ENCODE data around the gene GABARAP. TPM values are rescaled to one million over a fixed set of nuclear protein-coding genes. Genes with fewer than 3 reads are reported as not detected.

The GABARAP gene
- total RNA-seq, 1 donor from 2014 or later: 587 TPM

- TF ChIP-seq CTCF (IDR thresholded peaks at IDR 0.05): no peak
- peaks cover 17% of the 10 kb centered on the region for H3K36me3 ChIP-seq
- ATAC-seq: no peak
- H3K4me3 ChIP-seq: no peak overlapping the region
- H3K4me1 ChIP-seq: peaks cover 4% of the 10 kb centered on the region
- H3K27me3 ChIP-seq (ENCODE audit: low read depth): no peaks in the 10 kb centered on the region
- no peak for DNase-seq
- H3K9me3 ChIP-seq: no peaks in the 10 kb centered on the region
- intact Hi-C loops (cut with DNase I): no loop called here
- no peak overlapping the region for H3K27ac ChIP-seq
Observed at GRCh38 chr17:7207120-7208001, 34.9 kb downstream of the GABARAP start.

- intact Hi-C loops (cut with DNase I): no loop called here
- peaks cover 32% of the 10 kb centered on the region for H3K36me3 ChIP-seq
- no peak for DNase-seq
- TF ChIP-seq CTCF (IDR thresholded peaks at IDR 0.05): no peak
- H3K4me3 ChIP-seq: peak overlapping the region; percentile 54
- H3K9me3 ChIP-seq: no peaks in the 10 kb centered on the region
- peak overlapping the region; percentile 31 for H3K27ac ChIP-seq
- no peak for ATAC-seq
- no peaks in the 10 kb centered on the region for H3K27me3 ChIP-seq (ENCODE audit: low read depth)
- H3K4me1 ChIP-seq: peaks cover 4% of the 10 kb centered on the region
Observed at GRCh38 chr17:7205561-7205960, 36.7 kb downstream of the GABARAP start.

GRCh38 chr17:7204828-7205461 lies 37.3 kb downstream of the GABARAP start:
- Histone ChIP-seq H3K4me3 (peak overlapping the region; percentile 54), H3K27ac (peak overlapping the region; percentile 31), H3K36me3 (peaks cover 37% of the 10 kb centered on the region), H3K9me3 (no peaks in the 10 kb centered on the region), H3K4me1 (peaks cover 4% of the 10 kb centered on the region), H3K27me3 (ENCODE audit: low read depth) (no peaks in the 10 kb centered on the region)
- DNase-seq: peak; percentile 91
- peak; percentile 91 to 92 for ATAC-seq
- no peak for TF ChIP-seq CTCF (IDR thresholded peaks at IDR 0.05)
- intact Hi-C loops (cut with DNase I): no loop called here

- peak; percentile 3 to 14 for ATAC-seq
- intact Hi-C loops (cut with DNase I): no loop called here
Observed at GRCh38 chr17:7204336-7204735, 37.9 kb downstream of the GABARAP start.

GRCh38 chr17:7203391-7203790 lies 38.9 kb downstream of the GABARAP start:
- intact Hi-C loops (cut with DNase I): no loop called here
- no peaks in the 10 kb centered on the region for H3K9me3 ChIP-seq
- no peak overlapping the region for H3K4me3 ChIP-seq
- no peak for ATAC-seq
- no peak for DNase-seq
- peaks cover 4% of the 10 kb centered on the region for H3K4me1 ChIP-seq
- peaks cover 37% of the 10 kb centered on the region for H3K36me3 ChIP-seq
- no peak for TF ChIP-seq CTCF (IDR thresholded peaks at IDR 0.05)
- no peak overlapping the region for H3K27ac ChIP-seq
- no peaks in the 10 kb centered on the region for H3K27me3 ChIP-seq (ENCODE audit: low read depth)

More at GRCh38 chr17:7204336-7204735, 37.9 kb downstream of the GABARAP start:
- Histone ChIP-seq H3K27me3 (ENCODE audit: low read depth) (no peaks in the 10 kb centered on the region), H3K4me3 (peak overlapping the region; percentile 54), H3K27ac (peak overlapping the region; percentile 31), H3K9me3 (no peaks in the 10 kb centered on the region), H3K36me3 (peaks cover 37% of the 10 kb centered on the region), H3K4me1 (peaks cover 4% of the 10 kb centered on the region)
- no peak for DNase-seq
- TF ChIP-seq CTCF (IDR thresholded peaks at IDR 0.05): no peak

All from lower lobe of right lung (tissue), 2 donors.